ENCODE measurements around the gene PRKACB.

Gene PRKACB

DNA sequence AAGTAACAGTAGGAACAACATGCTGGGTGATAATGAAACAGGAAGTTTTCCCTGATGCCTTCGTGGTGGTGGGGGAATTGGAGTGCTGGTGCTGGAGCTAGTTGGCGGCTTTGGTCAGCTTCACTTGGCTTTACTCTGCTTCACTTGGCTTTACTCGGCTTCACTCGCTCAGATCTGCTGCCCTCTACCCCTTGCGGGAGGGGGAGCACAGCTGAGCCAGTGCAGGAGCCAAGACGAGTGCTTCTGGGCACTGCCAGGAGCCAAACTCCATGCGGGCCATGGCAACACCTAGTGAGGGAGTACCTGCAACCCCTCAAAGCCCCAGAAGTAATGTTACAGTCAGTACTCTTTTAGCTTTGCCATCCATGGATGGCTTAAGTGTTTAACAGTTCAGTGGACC, 10.6 kb upstream of the PRKACB start:
- H3K4me3 ChIP-seq (ENCODE audit: control insufficient read depth, low read depth, low read length), result no peak overlapping the region
- DNase-seq (ENCODE audit: low read depth), result no peak
- TF ChIP-seq, protein P1, sequence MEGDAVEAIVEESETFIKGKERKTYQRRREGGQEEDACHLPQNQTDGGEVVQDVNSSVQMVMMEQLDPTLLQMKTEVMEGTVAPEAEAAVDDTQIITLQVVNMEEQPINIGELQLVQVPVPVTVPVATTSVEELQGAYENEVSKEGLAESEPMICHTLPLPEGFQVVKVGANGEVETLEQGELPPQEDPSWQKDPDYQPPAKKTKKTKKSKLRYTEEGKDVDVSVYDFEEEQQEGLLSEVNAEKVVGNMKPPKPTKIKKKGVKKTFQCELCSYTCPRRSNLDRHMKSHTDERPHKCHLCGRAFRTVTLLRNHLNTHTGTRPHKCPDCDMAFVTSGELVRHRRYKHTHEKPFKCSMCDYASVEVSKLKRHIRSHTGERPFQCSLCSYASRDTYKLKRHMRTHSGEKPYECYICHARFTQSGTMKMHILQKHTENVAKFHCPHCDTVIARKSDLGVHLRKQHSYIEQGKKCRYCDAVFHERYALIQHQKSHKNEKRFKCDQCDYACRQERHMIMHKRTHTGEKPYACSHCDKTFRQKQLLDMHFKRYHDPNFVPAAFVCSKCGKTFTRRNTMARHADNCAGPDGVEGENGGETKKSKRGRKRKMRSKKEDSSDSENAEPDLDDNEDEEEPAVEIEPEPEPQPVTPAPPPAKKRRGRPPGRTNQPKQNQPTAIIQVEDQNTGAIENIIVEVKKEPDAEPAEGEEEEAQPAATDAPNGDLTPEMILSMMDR (conservative IDR thresholded peaks at IDR 0.05; ENCODE audit: control insufficient read depth, insufficient read depth, low read depth, low read length), result no peak

- no peak overlapping the region for H3K4me3 ChIP-seq (ENCODE audit: control insufficient read depth, low read depth, low read length)
- DNase-seq (ENCODE audit: low read depth), result no peak
- TF ChIP-seq, protein P1 (conservative IDR thresholded peaks at IDR 0.05; ENCODE audit: control insufficient read depth, insufficient read depth, low read depth, low read length), result no peak
These were observed 8.7 kb upstream of the PRKACB start for GRCh38 chr1:84135341-84135740.

DNA sequence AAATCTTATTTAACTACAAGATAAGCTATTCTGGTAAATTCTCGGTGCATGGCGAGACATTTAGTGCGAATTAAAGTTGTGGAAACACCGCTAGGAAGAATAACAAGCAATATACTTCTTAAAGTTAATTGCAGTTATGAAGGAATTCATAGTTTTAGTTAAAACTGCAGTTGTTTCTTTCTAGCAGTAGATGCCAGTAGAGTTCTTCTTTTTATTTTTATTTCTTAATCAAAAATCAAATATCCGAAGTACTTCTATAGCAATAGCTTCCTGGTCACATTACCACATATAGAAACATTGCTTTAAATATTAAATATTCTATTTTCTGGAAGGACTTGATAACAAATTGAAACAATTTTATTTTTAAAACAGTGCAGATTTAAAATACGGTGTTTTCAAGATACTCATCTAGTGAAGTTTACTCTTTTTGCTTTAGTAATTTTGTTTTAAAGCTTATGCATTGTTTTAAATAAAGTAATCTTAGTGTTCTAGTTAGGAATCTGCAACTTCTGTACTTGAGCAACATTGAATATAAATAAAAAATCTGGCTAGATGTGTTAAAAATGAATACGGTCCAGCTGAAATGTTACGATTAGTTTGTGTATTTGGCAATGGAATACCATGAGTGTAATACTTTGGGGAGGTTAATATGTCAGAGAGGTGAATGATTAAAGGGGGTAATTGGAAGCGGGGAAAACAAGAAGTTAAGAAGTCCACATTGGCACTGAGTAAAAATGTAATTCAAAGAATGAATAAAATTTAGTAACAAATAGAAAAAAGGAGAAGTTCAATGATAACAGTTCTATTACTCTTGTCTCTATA, 2.7 kb upstream of the PRKACB start:
- no peak overlapping the region for H3K4me3 ChIP-seq (ENCODE audit: control insufficient read depth, low read depth, low read length)
- peak; percentile 33 for DNase-seq (ENCODE audit: low read depth)
- TF ChIP-seq, protein P1 (conservative IDR thresholded peaks at IDR 0.05; ENCODE audit: control insufficient read depth, insufficient read depth, low read depth, low read length), result peak; percentile 52

- TF ChIP-seq, protein P1 (conservative IDR thresholded peaks at IDR 0.05; ENCODE audit: control insufficient read depth, insufficient read depth, low read depth, low read length), result no peak
- H3K4me3 ChIP-seq (ENCODE audit: control insufficient read depth, low read depth, low read length), result no peak overlapping the region
- DNase-seq (ENCODE audit: low read depth), result no peak
These were observed 997 bp downstream of the PRKACB start for GRCh38 chr1:84145068-84145467.

DNA sequence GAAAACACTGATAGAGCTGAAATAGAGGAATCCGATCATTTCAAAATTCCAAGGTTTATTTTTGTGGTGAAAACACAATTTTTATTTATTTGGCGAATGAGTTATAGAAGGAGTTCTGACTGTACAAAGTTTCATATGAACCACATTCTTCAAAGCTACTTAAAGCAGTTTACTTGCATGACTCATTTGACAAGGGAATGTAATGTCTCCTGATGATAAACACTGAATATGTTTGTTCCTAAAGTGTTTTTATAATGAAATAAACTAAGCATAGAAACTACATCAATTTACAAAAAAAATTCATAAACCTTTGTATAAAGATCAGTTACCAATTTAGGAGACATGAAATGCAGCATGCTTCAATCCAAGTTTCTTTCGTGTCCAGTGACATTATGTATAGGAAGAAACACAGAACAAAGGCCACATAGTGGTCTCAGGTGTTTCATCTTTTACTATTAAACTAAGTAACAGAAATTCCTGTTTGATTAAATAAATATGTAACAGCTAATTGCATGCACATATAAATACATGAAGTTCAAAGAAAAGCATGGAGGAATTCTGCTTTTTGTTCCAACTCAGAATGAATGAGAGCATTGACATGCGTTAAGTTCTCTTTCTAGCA, 2.5 kb downstream of the PRKACB start:
- DNase-seq (ENCODE audit: low read depth), result peak; percentile 71
- H3K4me3 ChIP-seq (ENCODE audit: control insufficient read depth, low read depth, low read length), result no peak overlapping the region

DNA sequence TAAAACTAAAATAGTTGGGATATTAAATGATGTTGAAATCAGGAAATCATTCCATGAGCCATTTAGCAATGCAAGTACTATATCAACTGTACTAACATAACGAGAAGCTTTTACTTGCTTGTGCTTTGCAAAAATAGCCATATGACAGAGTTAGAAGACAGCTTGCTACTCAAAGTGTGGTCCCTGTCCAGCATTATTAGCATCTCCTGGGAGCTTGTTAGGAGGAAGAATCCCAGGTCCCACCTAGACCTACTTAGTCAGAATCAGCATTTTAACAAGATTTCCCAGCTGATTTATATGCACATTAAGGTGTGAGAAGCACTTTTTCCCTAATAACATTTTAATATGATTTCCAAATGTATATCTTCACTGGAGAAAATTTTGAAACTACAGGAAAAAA, 4.7 kb downstream of the PRKACB start:
- H3K4me3 ChIP-seq (ENCODE audit: control insufficient read depth, low read depth, low read length), result no peak overlapping the region
- no peak for DNase-seq (ENCODE audit: low read depth)
- TF ChIP-seq, protein P1 (conservative IDR thresholded peaks at IDR 0.05; ENCODE audit: control insufficient read depth, insufficient read depth, low read depth, low read length), result no peak

More for the DNA sequence above, 2.5 kb downstream of the PRKACB start:
- TF ChIP-seq, protein P1 (conservative IDR thresholded peaks at IDR 0.05; ENCODE audit: control insufficient read depth, insufficient read depth, low read depth, low read length), result no peak
